GM19328 (cell line): ENCODE results near the gene IL27RA.

Source experiments
- ATAC-seq: cut with Tn5 transposase; IDR thresholded peaks from one replicate; pipeline ENCODE4 v1.9.1; 2021; ENCODE audit warnings: mild to moderate bottlenecking, moderate library complexity; ENCODE audit not compliant: unreplicated experiment

The IL27RA gene

DNA sequence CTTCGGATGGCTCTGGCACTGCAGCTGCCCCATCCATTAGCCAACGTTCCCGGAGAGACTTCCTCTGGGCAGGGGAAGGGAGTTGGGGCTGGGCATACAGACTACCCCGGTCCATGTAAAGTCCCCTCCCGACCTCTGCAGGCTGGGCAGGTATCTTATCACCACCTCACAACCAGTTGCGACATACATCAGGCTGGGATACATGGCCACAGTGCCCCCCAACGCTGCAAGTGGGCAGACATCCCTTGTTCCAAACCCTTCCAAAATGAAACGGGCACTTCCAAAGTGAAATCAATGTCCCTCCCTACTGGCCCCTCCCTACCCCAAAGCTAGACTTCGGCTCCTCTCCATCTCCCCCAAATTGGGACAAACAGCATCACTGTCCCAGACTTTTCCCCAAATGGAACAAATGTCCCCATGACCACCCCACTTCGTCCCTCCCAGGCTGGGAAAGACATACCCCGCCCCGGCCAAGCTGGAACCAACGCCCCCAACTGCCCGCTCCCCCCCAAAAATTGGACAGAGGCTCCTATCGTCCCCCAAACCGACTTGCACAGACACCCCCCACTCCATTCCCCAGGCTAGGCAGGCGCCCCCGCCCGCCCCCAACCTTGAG is 25.3 kb downstream of the IL27RA start:
- no peak for ATAC-seq

DNA sequence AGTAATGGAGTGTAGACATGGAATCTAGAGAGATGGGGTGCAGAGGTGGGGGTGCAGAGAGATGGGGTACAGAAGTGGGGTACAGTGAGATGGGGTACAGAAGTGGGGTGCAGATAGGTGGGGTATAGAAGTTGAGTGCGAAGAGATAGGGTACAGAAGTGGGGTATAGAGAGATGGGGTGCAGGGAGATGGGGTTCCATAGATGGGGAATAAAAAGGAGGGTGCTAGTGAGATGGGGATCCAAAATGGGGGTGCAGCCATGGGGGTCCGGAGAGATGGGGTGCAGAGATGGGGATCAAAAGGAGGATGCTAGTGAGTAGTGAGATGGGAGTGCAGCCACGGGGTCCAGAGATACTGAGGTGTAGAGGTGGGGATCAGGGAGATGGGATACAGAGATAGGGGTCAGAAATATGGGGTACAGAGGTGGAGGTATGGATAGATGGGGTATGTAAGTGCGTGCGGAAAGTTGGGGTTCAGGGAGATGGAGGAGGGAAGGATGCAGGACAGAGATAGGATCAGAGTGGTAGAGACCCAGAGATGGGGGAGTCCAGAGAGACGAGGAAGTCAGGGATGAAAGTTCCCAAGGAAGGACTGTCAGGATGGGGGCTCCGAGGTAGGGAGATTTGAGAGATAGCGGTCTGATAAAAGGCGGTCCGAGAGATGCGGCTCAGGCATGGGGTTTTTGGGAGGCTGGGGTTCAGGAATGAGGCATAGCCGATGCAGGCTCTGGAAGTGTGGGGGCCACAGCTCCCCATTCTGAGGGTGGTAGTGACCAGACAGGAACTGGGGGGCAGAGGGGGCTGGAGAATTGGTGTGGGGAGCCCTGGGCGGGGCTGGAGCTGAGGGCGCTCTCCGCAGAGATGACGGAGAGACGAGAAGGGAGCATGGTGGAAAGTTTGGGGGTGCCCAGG is 26.9 kb downstream of the IL27RA start:
- ATAC-seq: no peak

DNA sequence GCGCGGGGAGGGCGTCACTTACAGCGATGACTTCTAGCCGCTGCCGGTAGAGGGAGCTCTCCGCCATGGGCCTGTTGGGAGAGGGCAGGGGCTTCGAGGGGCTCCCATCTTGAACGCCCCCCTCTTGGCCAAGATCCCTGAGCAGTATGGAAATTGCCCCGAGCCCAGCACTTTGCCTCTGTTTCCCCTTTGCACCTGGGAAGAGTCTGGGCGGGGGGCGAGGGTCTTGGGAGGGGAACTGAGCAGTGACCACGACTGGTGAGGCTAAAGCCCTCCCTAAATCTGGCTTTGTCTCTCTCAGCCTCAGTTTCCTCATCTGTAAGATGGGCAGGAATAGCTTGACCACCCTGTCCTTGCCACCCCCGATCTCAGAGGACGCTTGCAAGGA is 27.5 kb downstream of the IL27RA start:
- ATAC-seq: no peak

DNA sequence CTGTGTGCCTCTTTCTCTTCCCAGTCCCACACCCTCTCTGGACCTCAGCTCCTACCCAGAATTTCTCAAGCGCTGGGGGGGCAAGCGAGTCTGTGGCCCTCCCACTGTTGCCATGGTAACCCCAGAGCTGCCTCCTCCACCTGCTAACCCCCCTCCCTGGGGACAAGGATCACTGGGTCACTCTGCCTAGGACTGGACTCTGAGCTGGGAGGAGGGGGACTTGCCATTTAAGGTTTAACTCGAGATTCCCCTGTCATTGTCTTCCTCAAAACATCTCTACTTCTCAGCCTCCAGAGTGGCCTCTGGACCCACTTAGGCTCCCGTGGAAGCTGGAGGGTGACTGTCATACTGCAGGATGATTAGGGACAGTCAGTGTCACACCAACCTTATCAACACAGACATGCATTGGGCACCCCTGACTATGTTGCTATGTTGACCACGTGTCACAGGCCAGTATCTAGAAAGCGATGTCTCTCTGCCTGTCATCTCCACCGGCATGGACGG is 28.1 kb downstream of the IL27RA start:
- ATAC-seq: no peak

DNA sequence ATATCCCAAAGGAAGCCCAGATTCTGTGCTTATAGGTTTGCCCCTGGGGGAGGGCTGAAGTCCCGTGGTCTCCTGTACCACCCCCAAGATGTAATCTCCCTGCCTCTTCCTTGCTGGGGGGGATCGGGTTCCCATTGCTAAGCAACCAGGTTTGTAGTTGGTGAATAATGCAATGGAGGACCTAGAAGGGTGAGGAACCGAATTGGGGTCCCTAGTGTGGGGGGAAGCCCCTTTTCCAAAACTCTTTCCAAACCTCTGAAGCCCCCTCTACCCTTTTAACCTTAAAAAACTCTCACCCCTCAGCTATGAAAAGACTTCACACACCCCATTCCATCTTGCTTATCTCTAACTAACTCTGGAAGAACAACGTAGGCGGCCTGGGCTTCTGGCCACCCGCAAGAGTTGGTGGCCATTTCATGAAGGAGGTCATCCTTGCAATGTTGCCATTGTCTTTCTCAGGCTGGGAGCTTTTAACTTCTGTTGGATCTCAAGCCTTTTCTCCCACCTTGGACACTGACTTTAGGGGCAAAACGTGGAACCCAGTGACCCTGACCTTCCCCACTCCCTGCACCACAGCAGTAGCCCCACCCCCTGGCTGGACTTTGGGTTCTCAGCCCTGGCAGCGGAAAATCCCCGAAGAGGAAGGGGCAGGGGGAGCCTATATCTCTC is 29.7 kb downstream of the IL27RA start:
- no peak for ATAC-seq

DNA sequence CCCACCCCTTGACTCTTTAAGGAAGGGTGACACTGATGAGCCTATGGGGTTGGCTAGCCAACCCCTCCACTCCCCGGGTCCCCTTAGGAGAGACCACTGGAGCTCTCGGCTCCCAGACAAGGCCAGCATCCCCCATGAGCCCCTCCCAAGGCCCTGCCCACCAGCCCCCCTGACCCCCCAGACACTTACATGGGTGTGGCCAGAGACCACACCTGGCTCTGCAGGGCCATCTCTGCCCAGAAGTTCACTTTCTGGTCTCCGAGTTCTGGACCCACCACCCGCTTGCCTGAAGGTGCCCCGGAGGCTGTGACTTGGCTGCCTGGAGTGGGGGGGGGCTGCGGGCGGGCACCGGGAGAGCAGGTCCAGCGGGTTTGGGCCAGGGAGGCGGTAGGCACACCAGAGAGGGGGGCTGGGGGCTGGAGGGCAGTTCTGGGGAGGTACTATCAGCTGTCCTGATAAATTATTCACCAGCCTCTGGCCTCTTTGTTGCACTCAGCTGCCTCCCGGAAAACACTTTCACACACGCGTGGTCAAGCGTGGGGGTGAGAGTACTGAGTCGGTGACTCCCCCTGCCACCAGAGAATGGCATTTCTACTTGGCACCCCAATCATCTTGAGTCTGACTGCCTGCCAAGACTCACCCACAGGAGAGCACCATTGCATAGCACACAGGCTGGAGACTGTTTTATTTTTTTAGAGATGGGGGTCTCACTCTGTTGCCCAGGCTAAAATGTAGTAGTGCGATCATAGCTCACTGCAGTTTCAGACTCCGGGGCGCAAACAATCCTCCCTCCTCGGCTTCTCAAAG is 30.4 kb downstream of the IL27RA start, which contains the start of gene PALM3:
PALM3 (minus strand) TSS at position 326 of the 807 bp plus-strand sequence; CDS start at position 230, 96 bp downstream.
- no peak for ATAC-seq

DNA sequence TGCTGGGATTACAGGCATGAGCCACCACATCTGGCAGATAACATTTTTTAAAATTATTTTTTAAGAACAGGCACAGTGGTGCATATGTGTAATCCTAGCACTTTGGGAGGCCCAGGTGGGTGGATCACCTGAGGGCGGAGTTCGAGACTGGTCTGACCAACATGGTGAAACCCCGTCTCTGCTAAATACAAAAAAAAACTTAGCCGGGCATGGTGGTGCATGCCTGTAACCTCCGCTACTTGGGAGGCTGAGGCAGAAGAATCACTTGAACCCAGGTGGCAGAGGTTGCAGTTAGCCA is 30.9 kb downstream of the IL27RA start:
- ATAC-seq: no peak

DNA sequence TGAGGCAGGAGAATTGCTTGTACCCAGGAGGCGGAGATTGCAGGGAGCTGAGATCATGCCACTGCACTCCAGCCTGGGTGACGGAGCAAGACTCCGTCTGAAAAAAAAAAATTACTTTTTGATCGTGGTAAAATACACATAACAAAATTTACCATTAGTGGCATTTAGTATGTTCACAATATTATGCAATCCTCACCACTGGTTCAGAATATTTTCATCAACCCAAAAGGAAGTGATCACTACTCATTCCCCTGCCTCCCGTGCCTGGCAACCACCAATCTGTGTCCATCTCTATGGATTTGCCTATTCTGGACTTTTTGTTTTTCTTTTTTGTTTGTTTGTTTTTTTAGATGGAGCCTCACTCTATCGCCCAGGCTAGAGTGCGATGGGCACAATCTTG is 31.5 kb downstream of the IL27RA start:
- no peak for ATAC-seq

DNA sequence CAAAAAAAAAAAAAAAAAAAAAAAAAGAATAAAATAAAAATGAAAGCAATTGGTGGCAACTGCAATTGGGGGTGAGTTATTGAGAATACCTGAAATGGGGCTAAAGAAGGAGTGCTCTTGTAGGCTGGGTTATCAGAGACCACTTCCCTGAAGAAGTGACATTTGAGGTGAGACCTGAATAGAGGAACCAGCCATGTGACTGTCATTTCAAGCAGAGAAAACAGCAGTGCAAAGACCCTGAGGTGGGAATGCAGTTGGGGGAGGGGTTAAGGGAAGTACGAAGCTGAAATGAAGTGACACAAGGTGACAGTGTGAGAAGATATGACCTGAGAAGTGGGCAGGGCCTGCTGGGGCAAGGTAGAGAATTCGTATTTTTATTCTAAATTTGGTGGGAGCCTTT is 34.6 kb downstream of the IL27RA start:
- no peak for ATAC-seq

DNA sequence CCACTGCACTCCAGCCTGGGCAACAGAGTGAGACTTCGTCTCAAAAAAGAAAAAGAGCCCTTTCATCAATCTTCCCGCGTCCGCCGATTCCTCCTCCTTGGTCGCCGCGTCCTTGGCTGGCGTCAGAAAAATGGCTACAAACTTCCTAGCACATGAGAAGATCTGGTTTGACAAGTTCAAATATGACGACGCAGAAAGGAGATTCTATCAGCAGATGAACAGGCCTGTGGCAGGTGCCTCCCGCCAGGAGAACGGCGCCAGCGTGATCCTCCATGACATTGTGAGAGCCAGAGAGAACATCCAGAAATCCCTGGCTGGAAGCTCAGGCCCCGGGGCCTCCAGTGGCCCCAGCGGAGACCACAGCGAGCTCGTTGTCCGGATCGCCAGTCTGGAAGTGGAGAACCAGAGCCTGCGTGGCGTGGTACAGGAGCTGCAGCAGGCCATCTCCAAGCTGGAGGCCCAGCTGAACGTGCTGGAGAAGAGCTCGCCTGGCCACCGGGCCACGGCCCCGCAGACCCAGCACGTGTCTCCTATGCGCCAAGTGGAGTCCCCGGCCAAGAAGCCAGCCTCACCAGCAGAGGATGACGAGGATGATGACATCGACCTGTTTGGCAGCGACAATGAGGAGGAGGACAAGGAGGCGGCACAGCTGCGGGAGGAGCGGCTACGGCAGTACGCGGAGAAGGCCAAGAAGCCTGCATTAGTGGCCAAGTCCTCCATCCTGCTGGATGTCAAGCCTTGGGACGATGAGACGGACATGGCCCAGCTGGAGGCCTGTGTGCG is 38.9 kb downstream of the IL27RA start:
- ATAC-seq: no peak

DNA sequence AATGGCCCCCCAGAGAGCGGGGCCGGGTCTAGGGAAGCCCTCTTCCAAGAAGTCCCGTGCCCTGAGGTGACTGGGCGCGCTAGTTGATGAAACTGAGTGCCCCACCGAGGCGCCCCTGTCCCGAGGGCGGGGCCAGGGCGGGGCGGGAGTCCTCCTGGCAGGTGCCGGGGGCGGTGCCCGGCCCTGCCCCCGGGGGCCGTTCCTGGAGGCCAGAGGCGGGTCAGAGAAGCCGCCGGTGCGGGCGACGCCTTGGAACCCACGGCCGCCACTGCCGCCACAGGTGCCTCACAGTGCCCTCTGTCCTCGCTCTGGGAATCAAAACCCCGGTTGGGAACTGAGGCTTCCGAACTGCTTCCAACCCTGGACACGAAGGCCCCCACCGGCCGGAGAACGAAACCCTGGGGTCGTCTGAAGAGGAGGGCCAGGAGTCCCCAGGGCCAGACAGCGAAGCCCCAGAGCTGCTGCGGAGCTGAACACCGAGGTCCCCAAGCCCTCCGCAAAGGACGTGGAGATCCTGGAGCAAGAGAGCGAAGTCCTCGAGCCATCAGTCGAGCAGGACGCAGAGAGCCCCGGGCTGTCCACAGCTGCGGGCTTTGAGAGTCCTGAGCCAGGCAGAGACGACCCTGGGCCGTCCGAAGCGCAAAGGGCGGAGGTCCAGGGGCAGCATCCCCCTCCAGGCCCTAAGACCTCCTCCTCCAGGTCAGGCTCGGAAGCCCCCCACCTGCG is 41.1 kb downstream of the IL27RA start, which contains the start of gene MISP3:
MISP3 (plus strand) TSS at position 252 of the 726 bp plus-strand sequence. CDS start 524 bp downstream, outside the sequence.
- ATAC-seq: no peak

DNA sequence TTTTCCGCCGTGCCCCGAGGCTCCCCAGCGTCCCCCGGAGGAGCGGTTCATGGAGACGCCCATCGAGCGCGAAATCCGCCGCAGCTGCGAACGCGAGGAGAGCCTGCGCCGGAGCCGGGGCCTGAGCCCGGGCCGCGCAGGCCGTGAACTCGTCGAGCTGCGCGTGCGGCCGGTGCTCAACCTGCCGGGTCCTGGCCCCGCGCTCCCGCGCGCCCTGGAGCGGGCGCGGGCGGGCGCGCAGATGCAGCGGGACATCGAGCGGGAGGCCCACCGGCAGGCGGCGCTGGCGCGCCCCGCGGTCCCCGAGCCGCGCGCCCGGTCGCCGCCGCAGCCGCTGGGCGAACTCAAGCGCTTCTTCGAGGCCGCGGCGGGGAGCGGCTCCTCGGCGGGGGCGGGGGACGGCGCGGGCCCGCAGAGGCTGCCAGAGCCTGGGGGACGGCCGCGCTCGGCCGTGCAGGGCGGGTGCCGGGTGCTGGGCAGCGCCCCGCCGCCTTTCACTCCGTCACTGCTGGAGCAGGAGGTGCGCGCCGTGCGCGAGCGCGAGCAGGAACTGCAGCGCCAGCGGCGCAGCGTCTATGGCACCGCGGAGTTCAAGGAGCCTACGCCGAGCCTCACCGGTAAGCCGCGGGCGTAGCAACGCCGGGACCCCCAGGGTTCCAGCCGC is 41.8 kb downstream of the IL27RA start:
- ATAC-seq: peak; percentile 47

DNA sequence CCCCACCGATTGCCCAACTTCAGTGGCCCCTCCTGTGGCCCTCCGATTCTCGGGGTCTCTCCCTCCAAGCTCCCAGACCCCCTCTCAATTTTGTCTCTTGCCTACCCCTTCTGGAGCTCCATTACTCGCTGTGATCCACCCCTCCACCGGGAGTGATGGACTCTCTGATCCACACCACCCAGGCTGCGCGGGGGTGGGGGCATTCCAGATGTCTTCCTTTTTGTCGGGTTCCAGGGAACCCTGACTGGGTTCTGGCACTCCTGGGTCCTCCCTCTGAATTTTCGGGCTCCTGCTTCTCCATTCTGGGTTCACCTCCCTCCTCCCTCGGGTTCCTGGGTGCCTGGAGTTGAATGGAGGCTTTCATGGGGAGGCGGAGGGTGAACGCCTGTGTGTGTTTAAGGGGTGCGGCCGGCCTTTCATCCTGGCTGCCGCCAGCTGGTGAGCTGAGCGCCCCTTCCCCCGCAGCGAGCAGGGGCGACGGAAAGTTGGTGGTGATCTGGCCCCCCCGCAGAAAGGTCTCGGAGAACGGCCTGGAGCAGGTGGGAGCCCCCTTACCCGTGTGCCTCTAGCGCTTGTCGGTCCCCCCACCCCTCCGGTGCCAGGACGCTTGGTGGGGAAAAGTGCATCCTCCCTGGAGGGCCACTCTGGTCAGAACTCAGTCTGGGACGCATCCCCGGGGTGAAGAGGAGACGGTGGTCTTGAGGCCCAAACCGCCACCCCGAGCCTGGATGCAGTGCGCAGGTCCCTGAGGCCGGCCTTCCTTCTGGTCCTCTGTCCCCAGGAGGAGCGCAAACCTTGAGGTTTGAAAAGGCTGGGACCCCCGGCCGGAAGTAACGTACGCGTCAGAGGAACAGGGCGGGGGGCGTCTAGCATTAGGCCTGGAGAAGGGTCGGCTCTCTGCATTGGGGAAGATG is 42.6 kb downstream of the IL27RA start:
- ATAC-seq: no peak

DNA sequence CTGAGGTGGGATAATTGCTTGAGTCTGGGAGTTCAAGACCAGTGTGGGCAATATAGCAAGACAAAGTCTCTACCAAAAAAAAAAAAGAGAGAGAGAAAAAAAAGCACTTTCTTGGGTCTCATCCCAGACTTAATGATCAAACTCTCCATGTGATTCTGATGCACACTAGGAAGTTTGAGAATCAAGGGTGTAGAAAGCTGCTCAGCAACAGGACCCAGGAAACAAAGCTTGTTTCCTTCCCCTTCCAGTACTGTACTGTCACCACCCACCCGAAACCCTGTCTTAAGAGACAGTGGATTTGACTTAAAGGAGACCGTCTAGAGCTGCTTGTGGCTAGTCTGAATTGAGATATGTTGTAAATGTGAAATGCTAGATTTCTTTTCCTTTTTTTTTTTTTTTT is 46.8 kb downstream of the IL27RA start:
- no peak for ATAC-seq

DNA sequence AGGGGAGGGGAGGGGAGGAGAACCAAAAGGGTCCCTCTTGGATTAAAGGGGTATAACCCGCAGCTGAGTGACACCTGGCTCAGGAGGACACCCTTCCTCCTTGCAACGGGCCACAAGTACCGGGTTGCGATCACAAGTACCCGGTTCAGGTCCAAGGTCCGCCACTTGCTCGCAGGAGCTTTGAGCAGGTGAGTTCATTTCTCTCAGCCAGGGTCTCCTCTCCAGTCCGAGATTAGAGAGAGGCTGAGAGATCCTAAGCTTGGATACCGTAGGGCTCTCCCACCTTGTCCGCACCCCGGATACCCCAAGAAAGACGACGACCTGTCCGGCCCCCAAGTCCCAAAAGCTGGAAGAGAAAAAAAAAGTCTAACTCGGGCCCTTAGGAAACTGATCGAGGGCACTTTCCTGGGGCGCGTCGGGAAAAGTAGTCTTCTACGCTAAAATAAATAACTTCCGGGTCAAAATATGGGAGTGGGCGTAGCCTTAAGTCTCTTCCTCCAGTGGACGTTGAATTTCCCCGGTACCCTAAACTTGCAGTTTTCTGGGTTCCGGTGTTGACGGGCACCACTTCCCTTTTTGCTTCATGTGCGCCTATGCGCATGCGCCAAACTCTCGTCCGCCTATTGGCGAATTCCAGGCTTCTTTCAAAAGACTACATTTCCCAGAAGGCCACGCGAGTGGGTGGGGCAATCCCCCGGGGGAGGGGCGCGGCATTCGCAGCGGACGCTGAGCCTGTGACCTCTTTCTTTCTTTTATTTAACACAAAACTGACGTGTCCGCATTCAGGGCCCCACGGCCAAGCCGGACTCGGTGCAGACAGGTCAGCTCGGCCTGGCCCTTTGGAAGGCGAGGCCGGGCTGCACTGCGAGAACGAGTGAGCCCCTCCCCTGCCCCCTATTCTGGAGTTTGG is 49.6 kb downstream of the IL27RA start:
- ATAC-seq: peak; percentile 84

DNA sequence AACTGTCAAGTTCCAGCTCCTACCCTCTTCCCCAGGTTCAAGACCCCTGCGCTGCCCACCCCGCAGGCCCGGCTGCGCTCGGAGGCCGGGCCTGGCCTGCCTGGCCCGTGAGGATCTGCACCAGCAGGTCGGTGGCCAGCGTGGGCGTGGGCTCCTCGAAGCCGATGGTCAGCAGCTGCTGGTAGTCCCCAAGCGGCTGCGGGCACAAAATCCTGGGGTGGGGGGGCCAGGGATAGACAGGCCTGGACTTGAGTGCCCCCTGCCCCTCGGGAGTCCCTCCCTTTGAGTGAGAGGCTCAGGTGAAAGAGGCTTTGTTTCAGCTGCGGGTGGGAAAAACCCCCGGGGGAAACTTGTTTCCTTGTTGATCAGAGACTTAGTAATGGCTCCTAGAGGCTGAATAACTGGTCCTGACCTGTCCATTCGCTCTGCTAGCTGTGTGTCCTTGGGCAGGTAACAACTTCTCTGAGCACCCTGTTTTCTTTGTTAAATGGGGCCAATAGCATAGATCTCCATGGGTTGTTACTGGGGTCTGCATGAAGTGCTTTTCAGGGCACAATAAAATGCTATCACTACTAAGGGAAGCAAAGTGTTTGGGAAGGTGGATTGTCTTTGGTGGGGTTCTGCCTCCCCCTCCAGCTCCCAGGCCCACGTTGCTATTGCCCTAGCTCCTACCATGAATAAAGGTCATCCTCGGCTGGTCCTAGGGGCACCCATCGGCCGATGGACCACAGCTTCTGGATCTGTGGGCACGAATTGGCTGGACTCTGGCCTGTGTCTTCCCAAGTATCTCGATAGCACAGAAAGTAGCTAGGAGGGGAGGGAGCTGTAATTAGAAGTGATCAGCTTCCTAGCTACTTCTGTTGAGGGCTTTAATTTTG is 50.5 kb downstream of the IL27RA start:
- no peak for ATAC-seq
